ENCODE results near the gene NFAM1. TPM values are rescaled to one million over a fixed set of nuclear protein-coding genes. Genes with fewer than 3 reads are reported as not detected.

NFAM1 gene
- total and polyA plus RNA-seq, 2 donors (not counting 3 experiments of a cell fraction or from before 2014, with no cell fraction given) = not detected

DNA sequence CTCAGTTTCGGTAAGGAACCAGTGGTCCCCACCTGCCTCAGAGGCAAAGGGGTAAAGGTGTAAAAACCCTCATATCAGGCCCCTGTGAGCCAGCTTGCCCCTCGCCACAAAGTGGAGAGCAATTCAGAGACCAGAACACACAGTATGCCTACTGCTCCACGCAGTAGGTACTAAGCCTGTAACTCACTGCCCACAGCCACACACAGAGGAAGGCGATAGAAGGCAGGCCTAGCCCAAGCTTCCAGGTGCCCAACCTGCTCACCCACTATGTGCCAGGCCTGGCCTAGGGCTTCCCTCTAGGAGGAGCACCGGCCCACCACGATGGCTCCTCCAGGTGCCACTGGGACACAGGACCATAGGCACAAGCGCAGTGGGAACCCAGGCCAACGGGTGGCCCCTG lies 98.7 kb downstream of the NFAM1 start:
- intact Hi-C loops (cut with micrococcal nuclease) = no loop called here
- FAIRE-seq (no peak), DNase-seq (ENCODE audit: low read depth, low spot score) (no peak)
- Histone ChIP-seq H3K27ac (ENCODE audit: insufficient read depth, low read depth, low read length) (no peak overlapping the region), H3K9me1 (replicated peaks; ENCODE audit: control insufficient read depth, extremely low read depth, insufficient read depth, low read length) (no peaks in the 10 kb centered on the region), H3K36me3 (ENCODE audit: control insufficient read depth in 2 of 2, extremely low read depth in 1 of 2, insufficient read depth in 2 of 2, low read length in 2 of 2) (no peaks in the 10 kb centered on the region), H3K4me3 (replicated peaks in 1 of 3; ENCODE audit: insufficient read depth in 1 of 3, low read depth in 1 of 3, low read length in 3 of 3) (no peak overlapping the region), H2AFZ (ENCODE audit: low read depth, low read length) (no peak overlapping the region), H4K20me1 (replicated peaks; ENCODE audit: control insufficient read depth, extremely low read depth, insufficient read depth, low read length) (no peaks in the 10 kb centered on the region), H3K27me3 (ENCODE audit: control insufficient read depth in 2 of 2, insufficient read depth in 2 of 2, low read length in 2 of 2) (no peaks in the 10 kb centered on the region), H3K79me2 (ENCODE audit: control insufficient read depth, insufficient read depth, low read length) (no peaks in the 10 kb centered on the region), H3K9ac (replicated peaks; ENCODE audit: extremely low read depth, insufficient read depth, low read length) (no peak overlapping the region), H3K4me1 (ENCODE audit: control insufficient read depth, extremely low read depth, insufficient read depth, low read length) (no peaks in the 10 kb centered on the region), H3K9me3 (replicated peaks; ENCODE audit: control insufficient read depth, insufficient read depth, low read length) (no peaks in the 10 kb centered on the region), H3K4me2 (ENCODE audit: insufficient read depth, low read length) (no peak overlapping the region)
- dilution Hi-C loops (cut with MboI; ENCODE audit: extremely low pct_ligation_motif_present, low sequenced_read_pairs) = no loop called here
- TF ChIP-seq, protein P1, sequence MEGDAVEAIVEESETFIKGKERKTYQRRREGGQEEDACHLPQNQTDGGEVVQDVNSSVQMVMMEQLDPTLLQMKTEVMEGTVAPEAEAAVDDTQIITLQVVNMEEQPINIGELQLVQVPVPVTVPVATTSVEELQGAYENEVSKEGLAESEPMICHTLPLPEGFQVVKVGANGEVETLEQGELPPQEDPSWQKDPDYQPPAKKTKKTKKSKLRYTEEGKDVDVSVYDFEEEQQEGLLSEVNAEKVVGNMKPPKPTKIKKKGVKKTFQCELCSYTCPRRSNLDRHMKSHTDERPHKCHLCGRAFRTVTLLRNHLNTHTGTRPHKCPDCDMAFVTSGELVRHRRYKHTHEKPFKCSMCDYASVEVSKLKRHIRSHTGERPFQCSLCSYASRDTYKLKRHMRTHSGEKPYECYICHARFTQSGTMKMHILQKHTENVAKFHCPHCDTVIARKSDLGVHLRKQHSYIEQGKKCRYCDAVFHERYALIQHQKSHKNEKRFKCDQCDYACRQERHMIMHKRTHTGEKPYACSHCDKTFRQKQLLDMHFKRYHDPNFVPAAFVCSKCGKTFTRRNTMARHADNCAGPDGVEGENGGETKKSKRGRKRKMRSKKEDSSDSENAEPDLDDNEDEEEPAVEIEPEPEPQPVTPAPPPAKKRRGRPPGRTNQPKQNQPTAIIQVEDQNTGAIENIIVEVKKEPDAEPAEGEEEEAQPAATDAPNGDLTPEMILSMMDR (IDR thresholded peaks at IDR 0.05; ENCODE audit: extremely low read depth in 1 of 2, insufficient read depth in 1 of 2, low read depth in 1 of 2, low read length in 2 of 2) = no peak
- TF ChIP-seq FOS (IDR thresholded peaks at IDR 0.05; ENCODE audit: borderline replicate concordance, insufficient read depth, low read length) = no peak
- TF ChIP-seq, protein P2, sequence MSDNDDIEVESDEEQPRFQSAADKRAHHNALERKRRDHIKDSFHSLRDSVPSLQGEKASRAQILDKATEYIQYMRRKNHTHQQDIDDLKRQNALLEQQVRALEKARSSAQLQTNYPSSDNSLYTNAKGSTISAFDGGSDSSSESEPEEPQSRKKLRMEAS (IDR thresholded peaks at IDR 0.05; ENCODE audit: insufficient read depth, insufficient read length) = no peak
- TF ChIP-seq MYC (IDR thresholded peaks at IDR 0.05; ENCODE audit: low read depth, low read length) = no peak
- no peak for TF ChIP-seq POLR2AphosphoS5 (IDR thresholded peaks at IDR 0.05; ENCODE audit: insufficient read depth, low read depth, low read length)
- TF ChIP-seq EZH2 (IDR thresholded peaks at IDR 0.05; ENCODE audit: borderline replicate concordance, low read depth, low read length, severe bottlenecking) = no peak
- TF ChIP-seq GATA2 (IDR thresholded peaks at IDR 0.05; ENCODE audit: insufficient read depth, insufficient read length, low read depth, low read length) = no peak
- no peak for TF ChIP-seq JUN (IDR thresholded peaks at IDR 0.05; ENCODE audit: borderline replicate concordance, insufficient read depth, insufficient read length, low read depth)
- no peak for TF ChIP-seq POLR2A (IDR thresholded peaks at IDR 0.05; ENCODE audit: low read depth, low read length)
- no TSS peak for BruUV-seq (replicated peaks)
- ChIA-PET POLR2A (no interaction called here), CTCF (no interaction called here)

Data from endothelial cell of umbilical vein (primary cell).